HG03103 (cell line): ENCODE measurements around the gene LARGE2.

ENCODE experiments used
- ATAC-seq: cut with Tn5 transposase; IDR thresholded peaks from one replicate; pipeline ENCODE4 v1.9.1; 2021; ENCODE audit warnings: low read depth; ENCODE audit not compliant: unreplicated experiment

Gene LARGE2

DNA sequence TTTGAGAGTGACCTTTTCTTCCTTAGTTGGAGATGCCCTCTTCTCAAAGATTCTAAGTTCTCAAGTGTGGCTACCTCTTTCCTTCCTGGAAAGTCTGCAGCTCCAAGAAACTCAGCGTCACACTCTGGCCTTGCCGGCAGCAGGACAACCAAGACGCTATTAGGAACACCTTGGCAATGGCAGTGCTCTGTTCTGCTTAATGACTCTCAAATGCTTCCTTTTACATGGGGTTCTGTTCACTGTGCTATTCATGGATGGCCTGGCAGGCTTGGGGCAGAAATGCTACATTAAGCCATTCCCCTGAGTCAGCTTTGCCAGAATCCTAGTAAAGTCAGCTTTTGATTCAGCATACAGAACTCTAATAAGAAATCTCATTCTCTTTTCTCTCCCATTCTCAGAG is 25.9 kb downstream of the LARGE2 start:
- ATAC-seq, result no peak

DNA sequence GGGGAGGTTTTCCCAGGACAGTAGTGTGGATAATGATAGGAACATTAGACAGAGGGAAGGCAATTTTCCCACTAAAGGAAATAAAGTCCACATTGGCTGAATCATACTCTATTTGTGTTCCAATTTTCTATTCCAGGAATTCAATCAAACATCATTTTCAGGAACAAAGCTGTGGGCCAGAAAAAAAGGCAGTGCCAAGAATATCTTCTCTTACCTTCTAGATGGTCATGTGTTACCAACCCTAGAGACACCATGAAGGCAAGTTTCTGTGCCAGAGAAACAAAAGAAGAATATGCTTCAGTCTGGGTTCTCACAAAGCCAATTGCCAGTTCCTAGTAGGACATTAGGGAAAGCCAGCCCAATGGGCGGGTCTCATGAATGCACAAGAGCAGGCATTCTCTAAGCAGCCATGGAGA is 27.5 kb downstream of the LARGE2 start:
- no peak for ATAC-seq

DNA sequence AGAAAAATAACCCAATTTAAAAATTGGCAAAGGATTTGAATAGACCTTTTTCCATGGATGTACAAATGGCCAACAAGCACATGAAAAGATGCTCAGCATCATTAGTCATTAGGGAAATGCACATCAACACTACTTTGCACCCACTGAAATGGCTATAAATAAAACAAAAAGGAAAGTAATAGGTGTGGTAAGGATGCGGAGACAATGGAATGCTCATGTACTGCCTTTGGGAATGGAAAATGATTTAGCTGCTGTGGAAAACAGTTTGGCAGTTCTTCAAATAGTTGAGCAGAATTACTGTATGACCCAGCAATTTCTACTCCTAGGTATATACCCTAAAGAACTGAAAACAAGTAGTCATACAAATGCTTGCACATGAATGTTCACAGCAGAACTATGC is 37.4 kb downstream of the LARGE2 start:
- no peak for ATAC-seq

DNA sequence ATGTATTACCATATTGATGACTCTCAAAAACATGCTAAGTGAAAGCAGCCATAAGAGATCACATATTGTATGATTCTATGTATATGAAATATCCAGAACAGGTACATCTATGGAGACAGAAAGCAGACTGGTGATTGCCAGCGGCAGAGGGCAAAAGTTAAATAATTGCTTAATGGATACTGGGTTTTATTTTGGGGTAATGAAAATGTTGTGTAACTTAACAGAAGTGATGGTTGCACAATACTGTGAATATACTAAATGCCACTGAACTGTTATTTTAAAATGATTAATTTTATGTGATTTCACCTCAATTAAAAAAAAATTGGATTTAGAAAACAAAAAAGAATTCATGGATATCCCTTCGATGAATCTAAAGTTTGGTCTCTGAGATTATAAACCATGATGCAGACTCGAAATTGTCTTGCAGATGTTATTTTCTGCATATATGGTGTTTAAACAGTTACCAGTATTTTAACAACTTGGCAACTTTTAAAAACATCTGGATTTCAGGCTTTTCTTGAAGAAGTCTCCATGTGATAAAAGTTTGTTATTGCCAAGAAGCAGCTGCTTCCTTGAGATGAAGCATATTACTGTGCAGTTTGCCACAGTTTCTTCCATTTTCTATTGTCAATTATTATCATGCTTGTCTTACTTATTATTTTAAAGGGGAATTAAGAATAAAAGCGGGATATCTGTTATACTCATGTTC is 38.1 kb downstream of the LARGE2 start:
- no peak for ATAC-seq

DNA sequence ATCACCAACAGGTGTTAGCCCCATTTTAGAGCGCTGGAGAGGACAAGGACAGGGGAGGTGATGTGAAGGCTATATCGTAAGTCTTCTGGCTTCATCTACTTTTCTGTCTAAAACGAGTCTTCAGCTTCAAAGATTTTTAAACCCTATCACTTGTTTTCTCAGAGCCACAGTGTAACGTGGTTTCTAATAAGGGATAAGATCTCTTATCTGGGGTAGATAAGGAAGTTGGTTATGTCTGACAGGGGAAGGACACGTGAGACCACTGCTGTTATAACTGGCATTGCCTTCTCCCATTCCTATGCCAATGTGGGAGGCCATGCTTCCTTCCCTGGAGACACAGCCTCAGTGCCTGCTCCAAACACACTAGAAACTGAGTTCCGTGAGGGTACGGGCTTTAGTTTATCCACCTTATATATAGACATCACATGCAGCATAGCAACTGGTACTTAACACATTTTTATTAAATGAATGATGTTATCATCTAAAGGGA is 39.3 kb downstream of the LARGE2 start:
- no peak for ATAC-seq

DNA sequence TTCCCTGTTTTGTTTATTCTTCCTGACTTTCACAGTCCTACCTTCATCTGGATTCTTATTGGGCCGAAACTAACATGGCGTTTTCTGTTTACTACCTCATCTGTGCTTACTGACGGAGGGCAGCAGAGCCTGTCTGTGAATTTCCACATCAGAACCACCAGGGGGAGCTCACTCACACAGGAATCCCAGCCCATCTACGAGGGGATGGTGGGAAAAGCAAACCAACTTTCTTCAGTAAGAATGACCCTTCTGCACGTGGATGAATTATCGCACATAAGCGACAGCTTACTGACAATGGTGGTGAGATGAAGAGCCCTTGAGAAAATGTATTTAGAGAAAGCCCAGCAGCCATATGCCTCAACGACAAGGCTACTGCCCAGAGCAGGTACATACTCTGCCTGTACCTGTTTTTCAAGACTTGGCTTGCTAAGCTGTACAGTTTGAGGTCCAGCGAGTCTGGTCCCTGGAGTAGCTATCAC is 42.5 kb downstream of the LARGE2 start:
- no peak for ATAC-seq

DNA sequence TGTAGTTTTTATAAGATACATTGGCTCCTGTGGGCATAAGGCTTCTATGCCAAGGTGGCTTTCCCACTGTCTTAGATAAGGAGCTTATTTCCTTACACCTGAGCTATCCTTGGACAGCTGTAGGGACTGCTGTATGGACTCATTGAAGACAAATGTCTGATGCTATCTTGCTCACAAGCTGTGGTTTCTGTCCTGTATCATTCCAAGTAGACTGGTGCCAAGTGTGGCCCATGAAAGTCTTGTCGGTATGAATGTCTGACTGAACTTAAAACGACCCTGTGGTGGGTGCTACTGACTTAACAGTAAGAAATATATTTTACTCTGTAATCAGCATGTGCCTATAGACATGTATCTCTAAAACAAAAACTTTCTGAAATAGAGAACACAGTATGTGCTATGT is 45.0 kb downstream of the LARGE2 start:
- no peak for ATAC-seq

DNA sequence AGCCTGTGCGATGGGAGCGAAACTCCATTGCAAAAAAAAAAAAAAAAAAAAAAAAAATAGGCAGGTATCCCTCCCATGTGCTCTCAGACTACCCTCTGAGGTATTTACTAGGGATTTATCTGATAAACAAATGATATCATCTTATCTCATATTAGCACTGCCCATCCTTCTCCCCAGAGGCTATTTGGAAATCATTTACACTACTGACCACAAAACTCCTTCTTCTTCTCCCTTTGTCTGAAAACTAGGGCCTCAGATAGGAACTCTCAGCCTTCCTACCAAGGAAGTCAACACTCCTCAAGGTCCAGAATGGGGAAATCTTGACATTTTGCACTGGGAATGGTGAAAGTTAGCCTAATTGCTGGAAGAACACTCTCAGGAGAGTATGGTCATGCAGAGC is 46.4 kb downstream of the LARGE2 start:
- no peak for ATAC-seq

DNA sequence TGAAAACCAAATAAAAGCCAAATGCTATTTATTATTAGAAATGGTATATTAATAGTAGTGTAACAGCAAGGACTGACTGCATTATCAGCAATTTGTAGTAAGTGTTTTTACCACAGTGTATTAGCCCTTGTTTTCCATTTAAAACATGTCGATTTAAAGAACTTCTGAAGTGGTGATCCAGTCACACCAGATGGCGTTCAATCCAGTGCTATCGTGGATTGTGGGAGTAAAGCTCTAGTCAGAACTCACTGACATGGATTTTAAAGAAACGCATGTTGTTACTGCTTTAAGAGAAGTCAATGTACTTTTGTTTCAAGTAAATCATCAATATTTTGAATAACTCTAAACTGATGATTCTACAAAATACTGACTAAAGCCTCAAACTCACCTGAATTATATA is 51.1 kb downstream of the LARGE2 start:
- ATAC-seq, result no peak

DNA sequence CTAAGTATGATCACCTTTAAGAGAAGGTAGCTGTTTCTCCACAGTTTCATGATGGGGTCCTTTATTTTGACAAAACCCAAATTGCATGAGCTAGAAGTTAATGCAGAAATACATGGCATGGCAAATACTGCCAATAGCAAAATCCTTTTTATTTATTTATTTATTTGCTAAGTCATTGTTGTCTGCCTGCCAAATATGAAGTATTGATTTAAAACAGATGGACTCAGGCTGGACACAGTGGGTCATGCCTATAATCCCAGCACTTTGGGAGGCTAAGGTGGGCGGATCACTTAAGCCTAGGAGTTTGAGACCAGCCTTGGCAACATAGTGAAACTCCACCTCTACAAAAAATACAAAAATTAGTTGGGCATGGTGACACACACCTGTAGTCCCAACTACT is 52.4 kb downstream of the LARGE2 start:
- ATAC-seq, result no peak
